Frontal cortex (tissue), 4 donors: ENCODE results near the gene BAD. TPM values are rescaled to one million over a fixed set of nuclear protein-coding genes. Genes with fewer than 3 reads are reported as not detected.

ENCODE experiments used
- DNase-seq, 2 donors: peaks; one replicate each; pipeline ENCODE4 v3.0.0; 2012; ENCODE audit warnings: low spot score in 2 of 2
- FAIRE-seq: peaks from 2 replicates; lab custom pipeline; 2012; peaks lifted over from hg19 to GRCh38; lab: Jason Lieb, UNC
- total RNA-seq: library from RNA; depleted of rRNA; stranded (reverse); fragments of >200 nt; gene quantifications from one replicate; pipeline ENCODE4 v1.2.3, GENCODE V29; 2014
- donor health status: control.
- donor health status: control.
- donor health status: control.

BAD gene
- total RNA-seq, 1 donor from 2014 or later: 44.8 TPM

DNA sequence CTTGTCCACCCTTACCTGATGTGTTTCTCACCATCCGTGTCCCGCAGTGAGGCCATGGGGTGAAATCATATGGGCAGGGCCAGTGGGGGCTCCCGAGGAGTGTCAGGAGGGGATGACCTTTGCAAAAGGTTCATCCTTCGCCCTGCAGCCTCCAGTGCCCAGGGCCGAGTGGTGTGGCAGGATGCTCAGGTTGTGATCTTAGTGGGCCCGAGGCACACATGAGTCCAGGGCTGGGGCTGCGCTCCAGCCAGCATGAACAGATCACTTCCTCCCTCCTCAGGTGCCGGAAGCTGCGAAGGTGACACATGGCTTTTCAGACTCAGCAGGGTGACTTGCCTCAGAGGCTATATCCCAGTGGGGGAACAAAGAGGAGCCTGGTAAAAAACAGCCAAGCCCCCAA lies 46.4 kb downstream of the BAD start:
- DNase-seq: no peak
- FAIRE-seq: no peak

- no peak for FAIRE-seq
Measured at GRCh38 chr11:64237484-64237951, 46.9 kb downstream of the BAD start.

GRCh38 chr11:64235437-64236161 lies 48.9 kb downstream of the BAD start:
- DNase-seq (no peak), FAIRE-seq (no peak)

More at GRCh38 chr11:64237484-64237951, 46.9 kb downstream of the BAD start:
- DNase-seq: no peak

GRCh38 chr11:64234647-64235379 lies 49.7 kb downstream of the BAD start:
- DNase-seq: no peak
- FAIRE-seq: no peak

- peak; percentile 87 to 88 for DNase-seq
- FAIRE-seq: no peak
Measured at GRCh38 chr11:64233913-64234586, 50.4 kb downstream of the BAD start, which contains the start of gene VEGFB. Gene VEGFB (plus strand): TSS chr11:64234584. CDS start chr11:64234834, 250 bp downstream.

GRCh38 chr11:64232967-64233315 lies 51.5 kb downstream of the BAD start:
- no peak for DNase-seq
- no peak for FAIRE-seq

DNA sequence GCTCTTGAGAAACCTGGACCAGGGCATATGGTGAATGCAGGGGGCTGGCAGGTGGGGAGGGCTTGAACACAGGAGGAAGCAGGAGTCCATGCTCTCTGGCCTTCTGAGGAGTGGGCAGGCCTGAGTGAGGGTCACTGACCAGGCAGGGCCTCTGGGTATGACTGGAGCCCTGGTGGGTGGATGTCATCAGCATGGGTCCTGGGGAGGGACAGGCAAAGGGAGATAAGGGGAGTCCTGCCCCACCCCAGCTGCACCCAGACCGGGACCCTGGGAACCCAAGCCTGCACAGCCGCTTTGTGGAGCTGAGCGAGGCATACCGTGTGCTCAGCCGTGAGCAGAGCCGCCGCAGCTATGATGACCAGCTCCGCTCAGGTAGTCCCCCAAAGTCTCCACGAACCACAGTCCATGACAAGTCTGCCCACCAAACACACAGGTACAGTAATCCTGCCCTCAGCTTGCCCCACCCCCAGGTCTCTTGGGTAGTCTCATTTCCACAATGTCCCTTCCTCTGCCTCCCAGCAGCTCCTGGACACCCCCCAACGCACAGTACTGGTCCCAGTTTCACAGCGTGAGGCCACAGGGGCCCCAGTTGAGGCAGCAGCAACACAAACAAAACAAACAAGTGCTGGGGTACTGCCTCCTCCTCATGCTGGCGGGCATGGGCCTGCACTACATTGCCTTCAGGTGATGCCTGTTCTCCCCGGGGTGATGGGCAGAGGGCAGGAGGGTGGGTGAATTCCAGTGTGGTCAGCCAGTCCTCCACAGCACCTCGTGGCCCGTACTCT lies 52.1 kb downstream of the BAD start:
- FAIRE-seq (no peak), DNase-seq (no peak)

GRCh38 chr11:64231546-64231945 lies 52.9 kb downstream of the BAD start:
- no peak for DNase-seq
- FAIRE-seq: no peak

- FAIRE-seq (no peak), DNase-seq (no peak)
Measured at GRCh38 chr11:64230985-64231365, 53.5 kb downstream of the BAD start.

GRCh38 chr11:64230171-64230984 lies 54.1 kb downstream of the BAD start, which contains the start of gene DNAJC4:
Gene DNAJC4 (plus strand): TSS chr11:64230548. CDS start chr11:64230855, 307 bp downstream.
- FAIRE-seq (no peak), DNase-seq (peak; percentile 87 to 90)

DNA sequence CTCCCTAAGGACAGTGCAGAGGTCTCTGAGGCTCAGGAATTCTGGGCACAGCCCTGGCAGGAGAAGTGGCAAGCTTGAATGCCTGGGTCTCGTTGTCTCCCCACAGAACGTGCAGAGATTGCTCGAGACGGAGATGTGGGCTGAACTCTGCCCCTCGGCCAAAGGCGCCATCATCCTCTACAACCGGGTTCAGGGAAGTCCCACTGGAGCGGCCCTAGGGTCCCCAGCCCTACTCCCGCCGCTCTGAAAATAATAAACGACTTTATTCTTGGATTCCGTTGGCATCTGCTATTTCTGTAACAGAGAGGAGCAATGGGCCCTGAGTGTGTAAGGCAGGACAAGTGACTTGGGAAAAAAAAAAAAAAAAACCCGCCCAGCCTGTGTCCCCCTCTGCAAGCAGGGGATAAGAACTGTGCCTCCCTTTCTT lies 54.7 kb downstream of the BAD start:
- no peak for FAIRE-seq

DNA sequence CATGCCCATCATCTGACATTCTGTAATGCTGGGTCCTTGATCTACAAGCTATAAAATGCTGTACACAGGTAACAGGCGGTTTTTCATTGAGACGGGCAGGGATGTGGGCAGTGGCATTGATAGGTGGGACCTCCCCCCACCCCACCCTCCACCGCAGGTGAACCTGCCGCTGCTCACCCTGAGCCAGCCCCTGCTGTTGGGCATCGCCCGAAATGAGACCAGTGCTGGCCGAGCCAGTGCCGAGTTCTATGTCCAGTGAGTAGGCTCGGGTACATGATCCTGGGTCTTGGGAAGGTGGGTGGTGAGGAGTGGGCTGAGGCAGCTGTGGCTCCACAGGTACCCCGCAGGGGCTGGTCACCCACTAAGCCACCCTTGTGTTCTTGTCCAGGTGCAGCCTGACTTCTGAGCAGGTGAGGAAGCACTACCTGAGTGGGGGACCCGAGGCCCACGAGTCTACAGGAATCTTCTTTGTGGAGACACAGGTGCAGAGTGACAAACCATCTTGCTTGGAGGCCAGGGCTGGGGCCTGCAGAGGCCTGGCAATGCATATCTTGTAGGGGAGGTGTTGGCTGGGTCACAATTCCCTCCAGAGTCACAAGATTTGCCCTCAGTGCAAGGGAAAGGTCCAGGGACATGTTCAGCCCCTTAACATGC lies 55.2 kb downstream of the BAD start:
- FAIRE-seq (no peak), DNase-seq (no peak)

More for the DNA sequence above, 54.7 kb downstream of the BAD start:
- DNase-seq: no peak

DNA sequence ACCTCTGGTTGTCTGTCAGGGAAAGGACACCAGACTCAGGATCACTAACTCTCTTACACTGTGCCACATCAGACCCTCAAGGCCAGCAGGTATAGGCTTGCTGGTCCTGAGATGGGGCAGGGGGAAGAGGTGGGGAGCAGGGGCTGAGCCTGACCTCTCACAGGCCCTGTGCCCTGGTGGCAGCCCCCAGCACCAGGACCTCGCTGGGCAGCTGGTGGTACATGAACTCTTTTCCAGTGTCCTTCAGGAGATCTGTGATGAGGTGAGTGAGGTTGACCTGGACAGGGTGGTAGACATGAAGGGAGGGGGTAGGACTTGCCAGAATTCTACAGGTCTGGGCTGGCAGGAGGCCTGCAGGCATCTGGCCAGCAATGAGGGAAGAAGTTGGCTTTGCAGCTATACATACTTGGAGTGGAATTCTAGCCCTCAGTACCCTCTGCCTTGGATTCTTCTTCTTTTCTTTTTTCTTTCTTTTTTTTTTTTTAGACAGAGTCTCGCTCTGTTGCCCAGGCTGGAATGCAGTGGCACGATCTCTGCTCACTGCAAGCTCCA lies 57.0 kb downstream of the BAD start:
- FAIRE-seq: no peak
- no peak for DNase-seq

DNA sequence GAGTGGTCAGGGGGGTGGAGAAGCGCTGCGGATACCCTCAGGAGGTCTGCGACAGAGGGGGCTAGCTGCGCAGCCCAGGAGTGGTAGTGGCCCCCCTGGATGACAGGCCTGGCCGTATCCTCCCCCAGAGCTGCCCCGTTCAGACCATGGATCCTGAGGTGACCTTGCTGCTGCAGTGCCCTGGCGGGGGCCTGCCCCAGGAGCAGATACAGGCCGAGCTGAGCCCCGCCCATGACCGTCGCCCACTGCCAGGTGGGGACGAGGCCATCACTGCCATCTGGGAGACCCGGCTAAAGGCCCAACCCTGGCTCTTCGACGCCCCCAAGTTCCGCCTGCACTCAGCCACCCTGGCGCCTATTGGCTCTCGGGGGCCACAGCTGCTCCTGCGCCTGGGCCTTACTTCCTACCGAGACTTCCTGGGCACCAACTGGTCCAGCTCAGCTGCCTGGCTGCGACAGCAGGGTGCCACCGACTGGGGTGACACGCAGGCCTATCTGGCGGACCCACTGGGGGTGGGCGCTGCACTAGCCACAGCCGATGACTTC lies 57.9 kb downstream of the BAD start:
- peak in 1 of 2 donors; percentile 56 for DNase-seq

DNA sequence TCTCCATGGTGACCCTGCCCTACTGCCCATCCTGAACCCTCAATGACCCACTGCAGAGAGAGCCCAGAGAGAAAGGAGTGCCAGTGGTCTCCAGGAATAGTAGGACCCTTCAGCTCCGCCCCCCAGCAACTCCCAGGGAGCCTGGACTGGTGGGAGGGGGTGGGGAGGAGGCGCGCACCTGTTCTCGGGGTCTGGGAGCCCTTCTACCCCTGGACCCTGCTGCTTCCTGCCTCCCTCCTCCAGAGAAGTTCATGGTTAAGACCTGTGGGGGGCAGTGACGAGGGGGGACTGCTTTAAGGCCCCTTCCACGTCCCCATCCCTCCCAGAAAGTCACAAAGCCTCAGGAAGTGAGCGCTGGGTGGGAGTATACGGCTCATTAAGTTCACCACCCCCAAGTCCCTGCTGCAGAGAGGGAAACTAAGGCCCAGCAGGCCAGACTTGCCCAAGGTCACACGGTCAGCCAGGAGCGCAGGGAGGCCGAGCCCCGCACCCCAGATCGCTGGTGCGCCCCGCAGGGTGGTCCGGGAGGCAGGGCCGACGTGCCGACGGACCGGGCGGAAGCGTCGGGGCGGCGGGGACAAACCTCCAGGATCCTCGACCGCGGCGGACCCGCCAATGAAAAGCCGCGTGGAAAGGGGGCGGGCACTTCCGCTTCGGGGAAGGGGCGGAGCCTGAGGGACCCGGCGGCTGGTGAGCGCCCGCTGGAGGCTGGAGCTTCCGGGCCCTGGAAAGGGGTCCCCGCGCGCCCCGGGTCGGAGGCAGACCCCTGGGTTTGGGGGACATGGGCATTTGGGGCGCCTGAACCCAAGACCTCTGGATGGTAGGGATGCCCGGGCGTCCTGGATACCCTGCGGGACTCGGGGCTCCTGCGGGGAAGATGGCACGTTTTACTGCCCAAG lies 58.6 kb downstream of the BAD start, which contains the start of the genes NUDT22 and TRPT1:
NUDT22 (plus strand) TSS at position 667 of the 899 bp plus-strand sequence. CDS start 379 bp downstream, outside the sequence.
TRPT1 (minus strand) TSS at position 579 of the 899 bp plus-strand sequence; CDS start at position 253, 326 bp downstream.
- FAIRE-seq (no peak), DNase-seq (peak; percentile 94 to 96)

More for the DNA sequence above, 57.9 kb downstream of the BAD start:
- no peak for FAIRE-seq

DNA sequence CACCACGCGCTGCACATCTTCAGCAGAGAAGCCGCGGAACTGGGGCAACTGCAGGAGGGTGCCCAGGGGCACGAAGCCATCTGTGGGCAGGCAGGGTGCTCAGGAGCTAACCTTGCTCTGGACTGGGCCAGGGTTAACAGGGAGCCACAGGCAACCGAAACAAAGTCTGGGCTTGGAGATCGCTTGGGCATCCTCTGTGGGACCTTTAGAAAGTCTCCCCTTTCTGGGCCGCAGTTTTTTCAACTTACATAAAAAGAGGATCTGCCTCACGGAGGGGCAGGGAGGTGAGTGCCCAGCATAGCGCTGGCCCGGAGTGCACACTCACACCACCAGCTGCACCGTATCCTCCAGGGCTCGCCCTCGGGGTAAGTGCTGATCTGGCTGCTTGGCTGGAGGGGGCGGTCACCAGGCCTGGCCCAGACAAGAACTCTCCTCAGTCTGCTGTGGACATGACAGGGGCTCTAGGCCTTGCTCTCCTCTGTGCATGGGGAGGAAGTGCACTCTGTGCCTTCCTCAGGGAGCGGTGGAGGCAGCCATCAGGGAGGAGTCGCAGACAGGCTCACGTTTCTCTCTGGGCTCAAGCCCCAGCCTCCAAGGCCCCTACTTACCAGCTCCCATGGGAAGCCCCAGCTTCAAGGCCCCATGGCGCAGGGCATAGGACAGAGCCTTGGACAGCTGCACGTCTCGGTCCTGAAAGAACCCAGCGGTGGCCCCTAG lies 59.4 kb downstream of the BAD start:
- DNase-seq: no peak
- FAIRE-seq: no peak
